HPDE6-E6E7 (cell line): Measurements from ENCODE around the gene PIWIL1.

Source experiments
- DNase-seq: peaks from one replicate; pipeline ENCODE4 v3.0.0; 2011; ENCODE audit warnings: missing footprints; ENCODE audit errors: extremely low spot score

The PIWIL1 gene

DNA sequence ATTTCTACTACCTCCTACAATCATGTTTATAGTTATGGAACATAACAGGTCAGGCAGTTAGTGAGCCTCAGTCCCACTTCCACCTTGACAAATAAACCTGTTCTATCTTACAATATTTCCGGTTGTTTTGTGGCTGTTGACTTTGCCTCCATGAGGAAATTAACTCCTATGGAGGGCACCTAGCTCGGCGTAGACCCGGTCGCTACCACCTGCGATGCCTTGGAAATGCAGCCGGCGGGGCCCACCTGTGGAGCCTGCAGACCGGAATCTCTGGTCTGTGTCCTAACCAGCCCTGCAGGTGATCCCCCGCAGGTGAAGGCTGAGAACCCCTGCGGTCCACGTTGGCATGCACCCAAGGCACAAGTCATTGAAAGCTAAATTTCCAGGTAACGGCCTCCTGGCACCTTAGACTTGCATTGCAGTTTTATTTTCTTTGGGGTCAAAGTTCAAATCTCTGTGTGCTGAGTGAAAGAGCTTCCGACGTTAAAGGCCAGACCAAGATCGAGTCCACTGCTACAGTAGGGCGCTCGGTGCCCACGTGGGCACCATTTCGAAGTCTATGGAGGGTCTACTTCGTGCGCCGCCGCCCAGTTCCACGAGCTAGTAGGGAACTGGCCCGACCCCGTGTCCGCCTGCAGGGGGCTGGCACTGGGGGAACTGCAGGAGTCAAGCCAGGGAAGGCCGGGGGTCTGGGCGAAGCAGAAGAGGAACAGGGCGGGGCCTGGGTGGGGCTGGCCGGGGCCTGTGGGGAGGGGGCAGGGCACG lies 782 bp upstream of the PIWIL1 start:
- no peak for DNase-seq

- DNase-seq: no peak
Observed at GRCh38 chr12:130338794-130339601, 1.3 kb downstream of the PIWIL1 start.

DNA sequence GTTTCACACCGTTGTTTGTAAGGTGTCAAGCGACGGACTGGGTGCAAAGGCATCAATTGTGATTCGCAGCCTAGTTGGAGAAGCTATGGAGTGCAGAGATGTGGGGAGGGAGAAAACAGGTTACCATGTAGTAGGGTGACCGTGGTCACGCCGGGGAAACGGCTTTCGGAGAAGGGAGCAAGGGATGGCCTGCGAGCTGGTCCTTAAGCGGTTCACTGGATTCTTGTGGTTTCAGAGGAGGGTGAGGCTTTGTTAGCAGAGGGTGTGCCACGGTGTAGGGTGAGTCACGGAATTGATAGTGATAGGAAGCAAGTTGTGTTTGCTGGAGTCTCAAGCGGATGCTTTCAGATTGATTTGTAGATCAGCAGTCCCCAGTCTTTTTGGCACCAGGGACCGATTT lies 2.3 kb downstream of the PIWIL1 start:
- DNase-seq: no peak

DNA sequence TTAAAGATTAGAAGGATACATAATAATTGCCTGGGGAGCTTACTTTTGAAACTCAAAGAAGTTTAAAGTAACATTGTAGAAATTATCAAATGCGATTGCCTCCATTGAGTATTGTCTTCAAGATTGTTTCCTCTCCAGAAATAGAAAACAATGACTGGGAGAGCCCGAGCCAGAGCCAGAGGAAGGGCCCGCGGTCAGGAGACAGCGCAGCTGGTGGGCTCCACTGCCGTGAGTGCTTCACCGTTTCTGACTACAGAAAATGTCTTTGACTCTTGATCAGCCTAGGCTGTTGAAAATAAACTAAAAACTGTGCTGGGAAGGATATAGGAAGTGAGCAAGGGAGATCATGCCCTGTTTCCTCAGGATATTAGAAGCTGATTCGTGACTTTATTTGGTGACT lies 4.8 kb downstream of the PIWIL1 start:
- DNase-seq: no peak

- DNase-seq: no peak
Observed at GRCh38 chr12:130342842-130343241, 5.2 kb downstream of the PIWIL1 start.

- DNase-seq: no peak
Observed at GRCh38 chr12:130344529-130344928, 6.8 kb downstream of the PIWIL1 start.

GRCh38 chr12:130345292-130345691 lies 7.6 kb downstream of the PIWIL1 start:
- DNase-seq: no peak

- no peak for DNase-seq
Observed at GRCh38 chr12:130347588-130347987, 9.9 kb downstream of the PIWIL1 start.

- DNase-seq: no peak
Observed at GRCh38 chr12:130350715-130351114, 13.0 kb downstream of the PIWIL1 start.

GRCh38 chr12:130351326-130351725 lies 13.6 kb downstream of the PIWIL1 start:
- DNase-seq: no peak

DNA sequence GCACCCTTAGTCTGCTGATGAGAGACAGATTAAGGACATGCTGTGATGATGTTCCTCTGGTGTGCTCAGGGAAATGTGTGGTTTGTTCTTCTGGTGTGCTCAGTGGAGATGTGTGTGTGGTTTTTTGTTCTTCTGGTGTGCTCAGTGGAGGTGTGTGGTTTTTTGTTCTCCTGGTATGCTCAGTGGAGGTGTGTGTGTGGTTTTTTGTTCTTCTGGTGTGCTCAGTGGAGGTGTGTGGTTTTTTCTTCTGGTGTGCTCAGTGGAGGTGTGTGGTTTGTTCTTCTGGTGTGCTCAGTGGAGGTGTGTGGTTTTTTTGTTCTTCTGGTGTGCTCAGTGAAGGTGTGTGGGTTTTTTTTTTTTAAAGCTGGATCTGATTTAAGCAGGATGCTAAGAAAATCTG lies 15.4 kb downstream of the PIWIL1 start:
- DNase-seq: no peak

DNA sequence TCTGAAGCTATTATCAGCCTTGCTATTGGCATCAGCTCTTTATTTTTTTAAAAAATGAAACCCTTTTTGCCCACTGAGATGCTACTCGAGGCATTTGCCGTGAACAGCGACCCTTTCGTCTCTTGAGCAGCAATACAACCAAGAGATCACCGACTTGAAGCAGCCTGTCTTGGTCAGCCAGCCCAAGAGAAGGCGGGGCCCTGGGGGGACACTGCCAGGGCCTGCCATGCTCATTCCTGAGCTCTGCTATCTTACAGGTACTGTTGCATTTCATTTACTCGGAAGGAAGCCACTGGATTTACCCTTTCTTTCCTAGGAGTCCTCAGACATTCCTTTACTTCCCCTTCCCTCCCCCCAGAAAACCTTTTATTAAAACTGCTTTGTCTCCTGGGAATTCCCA lies 16.7 kb downstream of the PIWIL1 start:
- DNase-seq: no peak

DNA sequence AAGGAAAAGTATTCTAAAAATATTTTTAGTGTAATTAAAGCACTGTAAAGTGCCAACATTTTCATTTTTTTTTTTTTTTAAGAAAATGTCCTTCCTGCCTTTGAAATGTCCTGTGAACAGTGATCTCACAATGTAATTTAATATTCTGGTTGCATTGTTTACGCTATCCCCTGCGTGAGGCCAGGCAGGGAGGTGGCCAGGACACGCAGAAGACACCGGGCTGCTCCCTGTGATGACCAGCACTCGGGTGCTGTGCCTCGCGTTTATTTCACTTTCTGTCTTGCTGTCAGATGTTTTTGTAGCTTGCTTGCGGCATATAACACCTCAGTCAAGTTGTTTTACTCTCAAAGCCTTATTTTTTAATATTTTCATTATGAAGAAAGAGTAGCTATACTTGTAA lies 18.5 kb downstream of the PIWIL1 start:
- no peak for DNase-seq

- no peak for DNase-seq
Observed at GRCh38 chr12:130357241-130357640, 19.6 kb downstream of the PIWIL1 start.

- no peak for DNase-seq
Observed at GRCh38 chr12:130357729-130358330, 20.1 kb downstream of the PIWIL1 start.

GRCh38 chr12:130362060-130362459 lies 24.4 kb downstream of the PIWIL1 start:
- no peak for DNase-seq

DNA sequence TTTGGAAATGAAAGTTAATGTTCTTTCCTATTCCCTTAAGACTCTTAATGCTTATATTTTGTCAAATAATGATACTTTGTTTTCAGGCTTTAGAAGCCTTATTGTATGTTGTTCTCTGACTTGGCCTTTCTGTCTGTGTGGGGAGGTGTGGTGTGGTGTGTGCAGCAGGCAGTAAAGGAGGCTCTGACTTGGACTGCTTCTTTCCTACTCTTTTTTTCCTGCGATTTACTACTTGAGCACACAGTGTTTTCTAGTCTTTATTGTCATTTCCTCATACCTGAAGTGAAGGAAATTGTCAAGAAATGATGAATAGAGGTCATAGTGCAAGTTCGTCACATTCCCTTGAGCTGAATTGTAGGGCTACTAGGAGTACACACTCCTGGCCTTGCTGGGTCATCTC lies 26.9 kb downstream of the PIWIL1 start:
- no peak for DNase-seq

DNA sequence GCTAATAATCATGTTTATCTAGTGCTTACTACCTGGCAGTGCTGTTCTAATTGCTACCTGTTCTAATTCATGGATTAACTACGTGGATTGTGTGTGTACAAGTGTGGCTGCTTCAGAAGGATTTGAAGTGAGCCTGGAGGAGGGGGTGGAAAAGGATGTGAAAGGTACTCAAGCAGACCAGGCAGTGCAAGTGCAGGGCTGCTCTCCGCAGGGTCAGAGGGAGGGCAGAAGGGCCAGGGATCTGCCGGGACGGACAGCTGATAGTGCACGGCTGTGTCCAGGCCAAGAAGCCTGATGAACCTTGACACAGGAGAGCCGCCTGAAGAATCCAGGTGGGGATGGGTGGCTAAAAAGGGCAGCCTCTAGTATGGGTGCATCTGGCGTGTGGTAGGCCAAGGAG lies 28.5 kb downstream of the PIWIL1 start:
- DNase-seq: no peak

DNA sequence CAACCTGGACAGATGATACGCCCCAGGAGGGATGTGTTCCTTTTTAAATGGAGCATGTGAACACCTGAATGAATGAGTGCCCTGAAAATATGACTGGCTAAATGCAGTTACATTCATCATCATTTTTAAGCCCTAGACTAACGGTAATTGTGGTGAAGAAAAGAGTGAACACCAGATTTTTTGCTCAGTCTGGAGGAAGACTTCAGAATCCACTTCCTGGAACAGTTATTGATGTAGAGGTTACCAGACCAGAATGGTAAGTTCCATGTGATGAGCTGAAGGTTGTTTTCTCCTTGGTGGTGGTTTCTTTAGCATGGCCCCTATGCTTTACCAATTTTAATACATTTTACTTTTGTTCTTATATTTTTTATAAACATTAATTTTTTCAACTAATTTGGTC lies 29.3 kb downstream of the PIWIL1 start:
- DNase-seq: no peak

DNA sequence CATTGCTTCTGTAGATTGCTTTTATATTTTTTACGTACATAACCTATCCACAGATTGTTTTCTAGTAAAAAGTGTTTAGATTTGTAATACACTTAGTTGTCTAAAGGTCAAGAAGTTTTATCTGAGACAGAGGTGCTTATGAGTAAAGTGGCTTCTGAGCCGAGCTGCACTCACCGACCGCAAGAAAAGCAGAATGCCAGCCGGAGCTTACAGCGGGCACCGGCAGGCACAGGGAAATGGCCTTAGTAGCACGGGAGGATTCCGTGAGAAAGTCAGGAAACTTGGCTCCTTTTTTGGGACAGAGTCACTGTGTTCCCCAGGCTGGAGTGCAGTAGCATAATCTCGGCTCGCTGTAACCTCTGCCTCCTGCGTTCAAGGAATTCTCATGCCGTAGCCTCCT lies 29.8 kb downstream of the PIWIL1 start:
- no peak for DNase-seq

- DNase-seq: no peak
Observed at GRCh38 chr12:130369816-130370215, 32.1 kb downstream of the PIWIL1 start.

DNA sequence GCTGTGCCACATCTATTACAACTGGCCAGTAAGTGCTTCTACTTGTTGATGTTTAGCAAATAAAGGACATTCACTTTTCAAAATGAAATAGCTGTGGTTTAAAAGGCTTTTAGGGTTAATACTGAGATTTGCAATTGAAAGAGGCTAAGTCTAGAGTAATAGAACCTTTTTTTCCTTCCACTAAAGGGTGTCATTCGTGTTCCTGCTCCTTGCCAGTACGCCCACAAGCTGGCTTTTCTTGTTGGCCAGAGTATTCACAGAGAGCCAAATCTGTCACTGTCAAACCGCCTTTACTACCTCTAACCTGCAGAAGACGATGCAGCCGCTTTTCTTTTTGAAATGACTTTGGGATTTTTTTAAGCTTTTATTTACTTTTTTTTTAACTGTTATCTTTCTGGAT lies 33.6 kb downstream of the PIWIL1 start:
- DNase-seq: no peak

DNA sequence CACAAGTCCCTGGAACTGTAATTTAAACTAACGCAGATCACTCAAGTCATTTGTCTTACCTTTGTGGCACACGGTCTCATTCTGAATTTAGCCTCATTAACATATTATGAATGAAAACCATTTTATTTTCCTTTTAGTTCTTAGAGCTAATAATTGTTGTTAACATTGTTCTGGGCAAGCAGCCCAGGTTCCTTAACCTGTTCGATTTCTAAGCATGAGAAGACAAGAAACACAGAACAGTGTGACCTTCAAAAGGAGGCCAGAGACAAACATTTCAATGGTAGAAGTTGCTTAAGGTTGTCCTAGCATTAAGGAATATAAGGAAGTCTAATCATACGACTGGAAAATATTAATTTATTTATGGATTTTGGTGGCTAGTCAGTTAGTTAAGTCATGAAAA lies 35.2 kb downstream of the PIWIL1 start:
- no peak for DNase-seq
